GM12874 (cell line): ENCODE results near the gene LACC1.

Source experiments
- CTCF ChIP-seq: IDR thresholded peaks from 2 replicates; pipeline ENCODE4 v1.5.1; 2011; ENCODE audit warnings: low read depth, mild to moderate bottlenecking, control low read depth, low read length, moderate library complexity; ENCODE audit not compliant: insufficient read depth

The LACC1 gene

DNA sequence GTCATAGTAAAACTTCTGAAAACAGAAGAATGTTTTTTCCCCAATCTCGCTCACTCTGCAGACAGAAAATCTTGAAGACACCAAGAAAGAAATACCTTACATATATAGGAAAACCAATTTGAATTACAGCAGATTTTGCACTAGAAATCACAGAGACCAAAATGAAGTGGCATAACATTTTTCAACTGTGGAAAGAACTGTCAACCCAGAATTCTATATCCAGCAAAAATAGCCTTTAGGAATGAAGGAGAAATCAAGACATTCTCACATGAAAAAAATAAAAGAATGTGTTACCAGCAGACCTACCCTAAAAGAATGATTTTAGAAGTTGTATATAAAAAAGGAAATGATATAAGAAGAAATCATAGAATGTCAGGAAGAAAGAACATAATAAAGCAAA, 28.8 kb upstream of the LACC1 start:
- TF ChIP-seq CTCF, result no peak

DNA sequence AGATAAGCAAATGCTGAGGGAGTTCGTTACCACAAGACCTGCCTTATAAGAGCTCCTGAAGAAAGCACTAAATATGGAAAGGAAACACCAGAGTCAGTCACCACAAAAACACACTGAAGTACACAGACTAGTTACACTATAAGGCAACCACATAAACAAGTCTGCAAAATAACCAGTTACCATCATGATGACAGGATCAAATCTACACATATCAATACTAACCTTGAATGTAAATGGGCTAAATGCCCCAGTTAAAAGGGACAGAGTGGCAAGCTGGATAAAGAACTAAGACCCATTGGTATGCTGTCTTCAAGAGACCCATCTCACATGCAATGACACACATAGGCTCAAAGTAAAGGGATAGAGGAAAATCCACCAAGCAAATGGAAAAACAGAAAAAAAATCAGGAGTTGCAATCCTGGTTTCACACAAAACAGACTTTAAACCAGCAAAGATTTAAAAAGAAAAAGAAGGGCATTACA, 26.7 kb upstream of the LACC1 start:
- TF ChIP-seq CTCF, result no peak

DNA sequence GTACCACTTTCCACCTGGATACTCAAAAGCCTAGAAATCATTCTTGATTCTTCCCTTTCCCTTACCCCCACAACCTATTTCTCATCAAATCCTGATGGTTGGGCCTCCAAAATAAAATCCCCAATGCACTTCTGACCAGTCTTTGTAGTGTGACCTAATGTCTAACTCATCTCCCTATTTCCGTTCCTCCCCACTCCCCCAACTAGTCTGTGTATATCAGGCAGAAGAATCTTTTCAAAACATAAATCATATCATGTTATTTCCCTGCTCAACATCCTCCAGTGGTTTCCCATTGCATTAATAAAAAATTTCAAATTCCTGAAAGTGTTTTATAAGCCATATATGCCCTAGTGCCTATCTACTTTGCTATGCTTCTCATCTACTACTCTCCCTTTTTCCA, 17.8 kb upstream of the LACC1 start:
- no peak for TF ChIP-seq CTCF

DNA sequence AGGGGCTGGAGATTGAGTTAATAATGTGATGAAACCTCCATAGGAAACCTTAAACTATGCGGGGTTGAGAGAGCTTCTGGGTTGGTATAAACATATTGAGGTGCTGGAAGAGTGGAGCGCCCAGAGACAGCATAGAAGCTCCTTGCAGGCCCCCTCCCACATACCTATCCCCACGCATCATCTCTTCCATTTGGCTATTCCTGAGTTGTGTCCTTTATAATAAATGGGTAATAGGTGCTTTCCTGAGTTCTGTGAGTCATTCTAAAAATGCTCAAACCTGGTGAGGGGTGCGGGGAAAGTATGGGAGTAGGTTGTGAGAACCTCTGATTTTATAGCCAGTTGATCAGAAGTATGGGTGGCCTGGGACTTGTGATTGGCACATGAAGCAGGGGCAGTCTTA, 14.8 kb upstream of the LACC1 start:
- no peak for TF ChIP-seq CTCF

DNA sequence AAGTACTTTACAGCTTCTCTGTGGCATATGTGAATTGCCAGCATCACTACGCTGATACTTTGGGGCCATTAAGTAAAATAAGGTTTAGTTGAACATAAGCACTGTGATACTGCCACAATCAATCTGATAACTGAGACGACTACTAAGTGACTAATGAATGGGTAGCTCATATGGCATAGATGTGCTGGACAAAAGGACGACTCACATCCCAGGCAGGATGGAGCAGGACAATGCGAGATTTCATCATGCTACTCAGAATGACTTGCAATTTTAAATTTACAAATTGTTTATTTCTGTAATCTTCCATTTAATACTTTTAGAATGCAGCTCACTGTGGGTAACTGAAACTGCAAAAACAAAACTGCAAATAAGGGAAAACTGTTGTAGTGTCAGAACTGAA, 13.8 kb upstream of the LACC1 start:
- TF ChIP-seq CTCF, result no peak

DNA sequence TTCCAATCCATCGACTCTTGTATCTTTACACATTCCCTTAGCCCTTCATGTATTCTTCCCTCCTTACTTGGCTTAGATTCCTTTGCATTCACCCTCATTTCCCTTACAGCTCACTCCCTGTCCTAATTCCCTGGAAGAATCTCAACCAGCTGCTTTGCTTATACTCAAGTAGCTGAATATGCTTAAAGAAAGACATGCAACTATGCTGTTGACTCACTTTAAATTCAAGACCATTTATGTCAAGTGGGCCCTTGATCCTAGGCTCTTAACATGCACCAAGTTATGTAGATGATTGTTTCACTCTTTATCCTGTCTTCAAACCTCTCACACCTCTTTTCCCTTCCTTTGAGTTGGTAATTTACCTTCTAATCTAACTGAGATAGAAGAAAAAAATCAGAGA, 7.5 kb upstream of the LACC1 start:
- TF ChIP-seq CTCF, result no peak

DNA sequence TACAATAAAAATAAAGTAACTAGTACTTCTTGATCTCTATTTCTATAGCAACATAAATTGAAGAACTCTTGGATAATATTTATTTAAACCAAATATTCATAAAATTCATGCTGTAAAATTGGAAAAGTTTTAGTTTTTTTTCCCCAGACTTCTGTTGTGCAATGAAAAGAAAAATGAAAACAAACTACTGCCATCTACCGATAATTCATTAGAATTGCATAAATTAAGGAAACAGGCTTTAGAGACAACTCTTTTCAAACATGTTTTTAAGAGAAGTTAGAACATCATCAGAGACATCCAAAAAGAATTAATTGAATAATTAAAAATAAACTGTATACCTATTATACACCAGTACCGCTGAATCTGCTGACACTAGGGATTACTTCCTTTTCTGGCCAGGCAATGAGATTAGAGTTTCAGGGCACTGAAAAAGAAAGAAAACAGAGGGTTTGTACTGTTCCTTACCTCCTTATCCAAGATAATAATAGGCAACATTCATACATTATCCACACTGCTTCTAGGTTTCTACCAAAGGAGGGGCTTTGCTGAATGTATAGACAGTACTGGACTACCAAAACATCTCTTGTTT, 5.1 kb upstream of the LACC1 start:
- TF ChIP-seq CTCF, result no peak
